Uterus (tissue), 4 donors: ENCODE measurements around the gene NDUFA12. TPM values are rescaled to one million over a fixed set of nuclear protein-coding genes. Genes with fewer than 3 reads are reported as not detected.

Experiments used
- DNase-seq, 2 donors: peaks; one replicate each; pipeline ENCODE4 v3.0.0-alpha.2; 2019 to 2020
- H3K27ac ChIP-seq, 2 donors: fragments of 200-600 bp; sonication (generic); 1 replicate in 1 of 2; 2 replicates in 1 of 2; pipeline ENCODE4 v1.5.1; 2016 to 2018
- H3K27me3 ChIP-seq, 2 donors: fragments of 200-600 bp; sonication (generic); one replicate each; pipeline ENCODE4 v1.5.1; 2018 to 2019; ENCODE audit warnings: control low read depth in 1 of 2
- H3K36me3 ChIP-seq, 2 donors: fragments of 200-600 bp; sonication (generic); one replicate each; pipeline ENCODE4 v1.5.1; 2019; ENCODE audit warnings: control low read depth in 1 of 2
- H3K4me1 ChIP-seq, 2 donors: fragments of 200-600 bp; sonication (generic); one replicate each; pipeline ENCODE4 v1.5.1; 2018 to 2019; ENCODE audit warnings: control low read depth in 1 of 2
- H3K4me3 ChIP-seq, 2 donors: fragments of 200-600 bp; sonication (generic); 1 replicate in 1 of 2; 2 replicates in 1 of 2; pipeline ENCODE4 v1.5.1; 2018 to 2019; ENCODE audit warnings: mild to moderate bottlenecking in 1 of 2
- H3K9me3 ChIP-seq, 2 donors: fragments of 200-600 bp; sonication (generic); one replicate each; pipeline ENCODE4 v1.5.1; 2019; ENCODE audit warnings: control low read depth in 1 of 2
- POLR2A ChIP-seq, 2 donors: fragments of 450-650 bp; IDR thresholded peaks; one replicate each; pipeline ENCODE4 v1.6.1; 2016; ENCODE audit warnings: antibody characterized with exemption in 2 of 2, mild to moderate bottlenecking in 1 of 2, moderate library complexity in 1 of 2
- intact Hi-C: fragments of 100-400 bp; cut with DNase I; formaldehyde crosslinking; loops from one replicate; pipeline ENCODE4 v1.15.1; 2023; ENCODE audit warnings: low total_unique reads
- total RNA-seq, 4 donors: library from RNA; depleted of rRNA in 3 of 4; stranded (reverse); fragments of >200 nt in 3 of 4; gene quantifications; one replicate each; pipeline versions ENCODE4 v1.1.0 to v1.2.4, GENCODE V29; 2014 to 2023
- TF ChIP-seq, protein P1 (sequence below), 4 experiments: fragments of 200-600 bp in 2 of 4; fragments of 450-650 bp in 2 of 4; sonication (generic) in 2 of 4; IDR thresholded peaks; one replicate each; pipeline ENCODE4 v1.5.1; 2016 to 2019; ENCODE audit warnings: antibody characterized with exemption in 4 of 4, mild to moderate bottlenecking in 2 of 4, moderate library complexity in 1 of 4
- donor health status: DM: yes; HTN: yes; CAD: no.

NDUFA12 gene
- total RNA-seq, 4 donors from 2014 or later = 21.5 to 133 (median 66.0) TPM

- Histone ChIP-seq H3K27ac (no peak overlapping the region), H3K36me3 (no peaks in the 10 kb centered on the region), H3K4me3 (no peak overlapping the region), H3K27me3 (no peaks in the 10 kb centered on the region), H3K4me1 (no peaks in the 10 kb centered on the region), H3K9me3 (no peaks in the 10 kb centered on the region)
- intact Hi-C loops = no loop called here
- no peak for DNase-seq
- TF ChIP-seq, protein P1, sequence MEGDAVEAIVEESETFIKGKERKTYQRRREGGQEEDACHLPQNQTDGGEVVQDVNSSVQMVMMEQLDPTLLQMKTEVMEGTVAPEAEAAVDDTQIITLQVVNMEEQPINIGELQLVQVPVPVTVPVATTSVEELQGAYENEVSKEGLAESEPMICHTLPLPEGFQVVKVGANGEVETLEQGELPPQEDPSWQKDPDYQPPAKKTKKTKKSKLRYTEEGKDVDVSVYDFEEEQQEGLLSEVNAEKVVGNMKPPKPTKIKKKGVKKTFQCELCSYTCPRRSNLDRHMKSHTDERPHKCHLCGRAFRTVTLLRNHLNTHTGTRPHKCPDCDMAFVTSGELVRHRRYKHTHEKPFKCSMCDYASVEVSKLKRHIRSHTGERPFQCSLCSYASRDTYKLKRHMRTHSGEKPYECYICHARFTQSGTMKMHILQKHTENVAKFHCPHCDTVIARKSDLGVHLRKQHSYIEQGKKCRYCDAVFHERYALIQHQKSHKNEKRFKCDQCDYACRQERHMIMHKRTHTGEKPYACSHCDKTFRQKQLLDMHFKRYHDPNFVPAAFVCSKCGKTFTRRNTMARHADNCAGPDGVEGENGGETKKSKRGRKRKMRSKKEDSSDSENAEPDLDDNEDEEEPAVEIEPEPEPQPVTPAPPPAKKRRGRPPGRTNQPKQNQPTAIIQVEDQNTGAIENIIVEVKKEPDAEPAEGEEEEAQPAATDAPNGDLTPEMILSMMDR (IDR thresholded peaks at IDR 0.05) = no peak
- TF ChIP-seq POLR2A (IDR thresholded peaks at IDR 0.05) = no peak
These were observed 30.7 kb downstream of the NDUFA12 start for GRCh38 chr12:94972795-94973194.

DNA sequence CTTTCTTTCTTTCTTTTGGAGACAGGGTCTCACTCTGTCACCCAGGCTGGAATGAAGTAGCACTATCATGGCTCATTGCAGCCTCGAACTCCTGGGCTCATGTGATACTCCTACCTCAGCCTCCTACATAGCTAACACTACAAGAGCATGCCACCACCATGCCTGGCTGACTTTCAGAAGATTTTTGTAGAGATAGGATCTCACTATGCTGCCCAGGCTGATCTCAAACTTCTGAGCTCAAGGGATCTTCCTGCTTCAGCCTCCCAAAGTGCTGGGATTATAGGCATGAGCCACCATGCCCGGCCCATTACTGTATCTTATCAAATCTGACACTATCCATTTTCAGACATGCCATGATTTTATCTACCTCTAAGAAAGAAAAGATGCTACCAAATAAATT is 31.6 kb downstream of the NDUFA12 start:
- no peaks in the 10 kb centered on the region for H3K4me1 ChIP-seq
- no peaks in the 10 kb centered on the region for H3K27me3 ChIP-seq
- no peak overlapping the region for H3K27ac ChIP-seq
- TF ChIP-seq, protein P1 (IDR thresholded peaks at IDR 0.05) = no peak
- no peak for TF ChIP-seq POLR2A (IDR thresholded peaks at IDR 0.05)
- no peaks in the 10 kb centered on the region for H3K9me3 ChIP-seq
- intact Hi-C loops = no loop called here
- no peak for DNase-seq
- no peak overlapping the region for H3K4me3 ChIP-seq
- H3K36me3 ChIP-seq = no peaks in the 10 kb centered on the region

DNA sequence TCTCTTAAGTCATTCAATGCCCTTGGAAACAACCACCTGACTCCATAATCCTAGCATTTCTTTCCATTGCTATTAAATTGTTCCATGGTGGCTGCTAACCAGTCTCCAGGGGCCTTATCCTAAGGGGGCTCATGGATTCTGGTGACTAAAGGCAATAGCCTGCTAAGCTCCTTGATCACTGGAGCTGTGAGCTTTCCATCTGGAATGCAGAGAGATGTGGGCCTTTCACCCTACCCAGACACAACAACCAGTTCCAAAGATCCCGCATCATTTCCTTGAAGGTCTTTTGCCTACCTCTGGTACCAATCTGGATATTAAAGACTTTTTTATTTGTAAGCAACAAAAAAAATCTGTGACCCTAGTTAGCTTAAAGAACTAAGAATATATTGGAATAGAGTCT is 32.9 kb downstream of the NDUFA12 start:
- intact Hi-C loops = no loop called here
- TF ChIP-seq POLR2A (IDR thresholded peaks at IDR 0.05) = no peak
- TF ChIP-seq, protein P1 (IDR thresholded peaks at IDR 0.05) = no peak

GRCh38 chr12:94969424-94969823 is 34.1 kb downstream of the NDUFA12 start:
- no peak overlapping the region for H3K4me3 ChIP-seq
- intact Hi-C loops = no loop called here
- no peak overlapping the region for H3K27ac ChIP-seq
- no peaks in the 10 kb centered on the region for H3K4me1 ChIP-seq
- no peaks in the 10 kb centered on the region for H3K36me3 ChIP-seq
- no peaks in the 10 kb centered on the region for H3K27me3 ChIP-seq
- H3K9me3 ChIP-seq = no peaks in the 10 kb centered on the region
- TF ChIP-seq POLR2A (IDR thresholded peaks at IDR 0.05) = no peak
- TF ChIP-seq, protein P1 (IDR thresholded peaks at IDR 0.05) = no peak
- DNase-seq = no peak

More for the DNA sequence above, 32.9 kb downstream of the NDUFA12 start:
- Histone ChIP-seq H3K27ac (no peak overlapping the region), H3K9me3 (no peaks in the 10 kb centered on the region), H3K4me1 (no peaks in the 10 kb centered on the region), H3K36me3 (no peaks in the 10 kb centered on the region), H3K4me3 (no peak overlapping the region), H3K27me3 (no peaks in the 10 kb centered on the region)
- DNase-seq = no peak

DNA sequence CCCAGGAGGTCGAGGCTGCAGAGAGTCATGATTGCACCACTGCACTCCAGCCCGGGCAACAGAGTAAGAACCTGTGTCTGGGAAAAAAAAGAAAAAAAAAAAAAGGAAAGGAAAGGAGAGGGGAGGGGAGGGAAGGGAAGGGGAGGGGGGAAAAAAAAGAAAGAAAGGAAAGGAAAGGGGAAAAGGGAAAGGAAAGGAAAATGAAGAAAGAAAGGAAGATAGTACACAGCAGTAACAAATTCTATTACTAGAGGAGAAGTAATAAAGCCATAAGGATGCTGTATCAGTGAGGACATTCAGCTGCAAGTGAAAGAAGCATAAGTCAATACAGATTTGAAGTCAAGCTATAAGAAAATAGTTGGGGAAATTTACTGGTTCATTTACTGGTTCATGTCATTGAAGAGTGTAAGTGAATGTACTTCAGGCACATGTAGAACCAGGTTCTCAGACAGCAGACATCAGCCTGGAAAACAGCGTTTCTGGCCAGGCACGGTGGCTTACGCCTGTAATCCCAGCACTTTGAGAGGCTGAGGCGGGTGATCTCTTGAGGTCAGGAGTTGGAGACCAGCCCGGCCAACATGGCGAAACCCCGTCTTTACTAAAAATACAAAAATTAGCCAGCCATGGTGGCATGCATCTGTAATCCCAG is 37.4 kb downstream of the NDUFA12 start:
- no peaks in the 10 kb centered on the region for H3K27me3 ChIP-seq
- H3K36me3 ChIP-seq = no peaks in the 10 kb centered on the region
- no peak for DNase-seq
- H3K4me1 ChIP-seq = no peaks in the 10 kb centered on the region
- no peaks in the 10 kb centered on the region for H3K9me3 ChIP-seq
- H3K27ac ChIP-seq = no peak overlapping the region
- H3K4me3 ChIP-seq = no peak overlapping the region
- intact Hi-C loops = no loop called here
- TF ChIP-seq, protein P1 (IDR thresholded peaks at IDR 0.05) = no peak
- TF ChIP-seq POLR2A (IDR thresholded peaks at IDR 0.05) = no peak
